ENCODE results near the gene TMEM132C.

Gene TMEM132C

GRCh38 chr12:128339126-128339520 lies 72.2 kb downstream of the TMEM132C start:
- no peak for DNase-seq (ENCODE audit: low spot score)

- no peak for DNase-seq (ENCODE audit: low spot score)
Measured at GRCh38 chr12:128339631-128340030, 72.7 kb downstream of the TMEM132C start.

GRCh38 chr12:128353301-128353700 lies 86.3 kb downstream of the TMEM132C start:
- no peak for DNase-seq (ENCODE audit: low spot score)

- DNase-seq (ENCODE audit: low spot score): no peak
Measured at GRCh38 chr12:128356547-128356946, 89.6 kb downstream of the TMEM132C start.

GRCh38 chr12:128361400-128361995 lies 94.5 kb downstream of the TMEM132C start:
- DNase-seq (ENCODE audit: low spot score): no peak

- DNase-seq (ENCODE audit: low spot score): no peak
Measured at GRCh38 chr12:128365032-128365431, 98.1 kb downstream of the TMEM132C start.

GRCh38 chr12:128365651-128366231 lies 98.8 kb downstream of the TMEM132C start:
- no peak for DNase-seq (ENCODE audit: low spot score)

- no peak for DNase-seq (ENCODE audit: low spot score)
Measured at GRCh38 chr12:128367961-128368360, 101.0 kb downstream of the TMEM132C start.

- DNase-seq (ENCODE audit: low spot score): no peak
Measured at GRCh38 chr12:128381541-128381940, 114.6 kb downstream of the TMEM132C start.

- DNase-seq (ENCODE audit: low spot score): no peak
Measured at GRCh38 chr12:128381946-128382345, 115.0 kb downstream of the TMEM132C start.

- no peak for DNase-seq (ENCODE audit: low spot score)
Measured at GRCh38 chr12:128382946-128383345, 116.0 kb downstream of the TMEM132C start.

- no peak for DNase-seq (ENCODE audit: low spot score)
Measured at GRCh38 chr12:128383357-128383937, 116.5 kb downstream of the TMEM132C start.

- DNase-seq (ENCODE audit: low spot score): no peak
Measured at GRCh38 chr12:128385736-128386135, 118.8 kb downstream of the TMEM132C start.

GRCh38 chr12:128387811-128388422 lies 120.9 kb downstream of the TMEM132C start:
- DNase-seq (ENCODE audit: low spot score): no peak

GRCh38 chr12:128388461-128389000 lies 121.6 kb downstream of the TMEM132C start:
- no peak for DNase-seq (ENCODE audit: low spot score)

GRCh38 chr12:128393346-128393745 lies 126.4 kb downstream of the TMEM132C start:
- no peak for DNase-seq (ENCODE audit: low spot score)

- no peak for DNase-seq (ENCODE audit: low spot score)
Measured at GRCh38 chr12:128394137-128394536, 127.2 kb downstream of the TMEM132C start.

- DNase-seq (ENCODE audit: low spot score): no peak
Measured at GRCh38 chr12:128399253-128399652, 132.3 kb downstream of the TMEM132C start.

- DNase-seq (ENCODE audit: low spot score): no peak
Measured at GRCh38 chr12:128402486-128403243, 135.7 kb downstream of the TMEM132C start.

GRCh38 chr12:128408669-128409068 lies 141.7 kb downstream of the TMEM132C start:
- no peak for DNase-seq (ENCODE audit: low spot score)

- DNase-seq (ENCODE audit: low spot score): no peak
Measured at GRCh38 chr12:128415036-128415560, 148.1 kb downstream of the TMEM132C start.

- DNase-seq (ENCODE audit: low spot score): no peak
Measured at GRCh38 chr12:128418944-128419343, 152.0 kb downstream of the TMEM132C start.

All from hepatic stellate cell (primary cell).